AG04449 (cell line): ENCODE measurements around the gene APEX2.
"Not testable (repeated sequence)": the region's sequence is repeated elsewhere in the genome, so short reads cannot be mapped to it uniquely, and the experiment has no call there.

Source experiments
- CTCF ChIA-PET: fragments of 350-600 bp; formaldehyde crosslinking; extraction: SDS; loops from one replicate; lab custom pipeline; 2021; ENCODE audit warnings: antibody characterized with exemption; lab: Yijun Ruan, JAX
- POLR2A ChIA-PET: fragments of 400-600, 350-600 bp; formaldehyde crosslinking; extraction: SDS; loops from one replicate; lab custom pipeline; 2020; ENCODE audit warnings: antibody characterized with exemption, inconsistent platforms; lab: Yijun Ruan, JAX
- DNase-seq: peaks from one replicate; pipeline ENCODE4 v3.0.0-alpha.2; 2010; ENCODE audit warnings: low read depth, low spot score
- H3K4me3 ChIP-seq: 2 replicates; pipeline ENCODE4 v1.5.1; 2011; ENCODE audit warnings: low read depth, mild to moderate bottlenecking, control low read depth, low read length
- CTCF ChIP-seq: IDR thresholded peaks from one replicate; pipeline ENCODE4 v1.5.1; 2011; ENCODE audit warnings: mild to moderate bottlenecking, moderate library complexity, low read length, control low read depth, inconsistent platforms; ENCODE audit not compliant: insufficient read depth; ENCODE audit errors: missing control alignments

The APEX2 gene

GRCh38 chrX:54978448-54978847 is 21.7 kb upstream of the APEX2 start:
- no peak overlapping the region for H3K4me3 ChIP-seq
- POLR2A ChIA-PET: no interaction called here
- DNase-seq: no peak
- CTCF ChIA-PET: no interaction called here
- no peak for TF ChIP-seq CTCF

DNA sequence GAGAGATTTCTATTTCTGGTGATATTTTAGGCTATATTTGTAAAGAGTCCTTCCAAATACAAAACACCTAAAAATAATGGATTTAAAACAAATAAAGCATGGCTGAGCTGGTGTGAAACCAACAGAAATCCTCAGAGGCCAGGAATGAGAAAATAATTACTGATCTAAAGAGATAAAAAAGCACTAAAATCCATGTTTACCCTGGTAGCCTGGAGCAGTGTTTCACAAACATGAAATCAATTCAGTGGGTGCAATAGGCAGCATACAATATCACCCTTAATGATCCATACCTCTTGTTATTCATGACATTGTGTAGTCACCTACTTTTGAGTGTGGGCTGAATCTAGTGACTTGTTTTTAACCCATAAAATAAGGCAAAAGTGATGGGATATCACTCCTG is 20.7 kb upstream of the APEX2 start:
- CTCF ChIA-PET: no interaction called here
- TF ChIP-seq CTCF: no peak
- no peak overlapping the region for H3K4me3 ChIP-seq
- no peak for DNase-seq
- POLR2A ChIA-PET: no interaction called here

GRCh38 chrX:54980334-54980733 is 19.8 kb upstream of the APEX2 start:
- POLR2A ChIA-PET: no interaction called here
- no peak for DNase-seq
- no peak overlapping the region for H3K4me3 ChIP-seq
- CTCF ChIA-PET: no interaction called here
- TF ChIP-seq CTCF: no peak

GRCh38 chrX:54983306-54983705 is 16.9 kb upstream of the APEX2 start:
- CTCF ChIA-PET, H3K4me3 ChIP-seq, DNase-seq, POLR2A ChIA-PET: not testable (repeated sequence)

DNA sequence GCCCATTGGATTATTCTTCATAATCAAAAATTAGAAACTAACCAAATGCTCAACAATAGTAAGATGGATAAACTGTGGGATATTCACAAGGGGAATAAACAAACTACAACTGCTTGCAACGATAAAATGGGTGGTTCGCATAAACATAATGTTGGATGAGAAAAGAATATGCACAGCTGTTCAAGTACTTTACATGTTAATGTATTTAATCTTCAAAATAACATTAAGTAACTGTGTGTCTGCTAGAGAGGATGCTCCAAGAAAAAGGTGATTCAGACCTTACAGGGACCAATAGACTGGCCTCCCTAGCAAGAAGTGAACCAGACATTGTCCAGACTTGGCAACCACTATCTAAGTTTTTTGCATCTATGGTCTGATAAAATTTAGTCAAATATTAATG is 8.5 kb upstream of the APEX2 start:
- H3K4me3 ChIP-seq: no peak overlapping the region
- CTCF ChIA-PET: no interaction called here
- TF ChIP-seq CTCF: no peak
- DNase-seq: no peak
- POLR2A ChIA-PET: no interaction called here

- TF ChIP-seq CTCF: no peak
- POLR2A ChIA-PET: no interaction called here
- CTCF ChIA-PET: no interaction called here
Observed at GRCh38 chrX:54992911-54993622, 7.1 kb upstream of the APEX2 start.

DNA sequence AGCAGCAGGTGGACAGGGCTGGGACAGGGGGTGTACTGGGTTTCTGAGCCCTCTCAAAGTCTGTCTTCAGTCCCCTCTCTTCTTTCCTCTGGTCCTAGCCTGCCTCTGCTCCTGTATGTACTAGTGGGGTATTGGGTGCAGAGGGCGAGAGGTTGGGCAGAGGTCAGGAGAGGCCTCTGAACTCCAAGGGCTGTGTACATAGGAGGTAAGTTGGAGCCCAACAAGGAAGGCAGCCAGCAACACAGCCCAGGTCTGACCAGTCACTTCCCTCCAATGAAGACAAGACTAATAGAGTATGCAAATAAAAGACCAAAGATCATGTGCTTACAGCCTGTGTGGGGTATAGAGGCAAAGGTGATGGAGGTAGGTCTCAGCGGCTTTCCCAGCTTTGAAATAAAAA is 6.1 kb upstream of the APEX2 start, which contains the start of gene PFKFB1:
TSS of gene PFKFB1 (minus strand) at position 90 of the 400 bp plus-strand sequence. CDS start 181 bp downstream, outside the sequence.
- no peak for TF ChIP-seq CTCF
- ChIA-PET POLR2A (no interaction called here), CTCF (no interaction called here)
- DNase-seq: no peak
- no peak within 1 kb of the TSS for H3K4me3 ChIP-seq

More at GRCh38 chrX:54992911-54993622, 7.1 kb upstream of the APEX2 start:
- DNase-seq: no peak
- no peak overlapping the region for H3K4me3 ChIP-seq
